KMS-11 (cell line): Measurements from ENCODE around the gene NPAS2.

Source experiments
- H2AFZ ChIP-seq: fragments of 200-600 bp; sonication (generic); 2 replicates; pipeline ENCODE4 v1.6.1; 2016; ENCODE audit warnings: antibody characterized with exemption, mixed run types, low read depth
- H3K27ac ChIP-seq: fragments of 200-600 bp; sonication (generic); 2 replicates; pipeline ENCODE4 v1.6.1; 2016; ENCODE audit warnings: mild to moderate bottlenecking, mixed run types
- H3K27me3 ChIP-seq: fragments of 200-600 bp; sonication (generic); 2 replicates; pipeline ENCODE4 v1.6.1; 2017; ENCODE audit warnings: mild to moderate bottlenecking, low read depth, mixed run types, moderate library complexity; ENCODE audit not compliant: insufficient read depth
- H3K36me3 ChIP-seq: fragments of 200-600 bp; sonication (generic); 2 replicates; pipeline ENCODE4 v1.6.1; 2017; ENCODE audit warnings: mild to moderate bottlenecking, mixed run types; ENCODE audit not compliant: insufficient read depth
- H3K4me1 ChIP-seq: fragments of 200-600 bp; sonication (generic); 2 replicates; pipeline ENCODE4 v1.6.1; 2016; ENCODE audit warnings: mild to moderate bottlenecking, low read depth, mixed run types; ENCODE audit not compliant: poor library complexity, severe bottlenecking
- H3K4me2 ChIP-seq: fragments of 200-600 bp; sonication (generic); 2 replicates; pipeline ENCODE4 v1.7.0; 2016; ENCODE audit warnings: mild to moderate bottlenecking, mixed run types
- H3K4me3 ChIP-seq: fragments of 200-600 bp; sonication (generic); IDR thresholded peaks from 2 replicates; pipeline ENCODE4 v1.6.1; 2017; ENCODE audit warnings: low read depth, low read length, mixed read lengths; ENCODE audit not compliant: insufficient read depth
- H3K79me2 ChIP-seq: fragments of 200-600 bp; sonication (generic); 2 replicates; pipeline ENCODE4 v1.6.1; 2016; ENCODE audit warnings: low read depth, mixed run types; ENCODE audit not compliant: insufficient read depth
- H3K9ac ChIP-seq: fragments of 200-600 bp; sonication (generic); 2 replicates; pipeline ENCODE4 v1.6.1; 2016; ENCODE audit warnings: mild to moderate bottlenecking, mixed run types
- H4K20me1 ChIP-seq: fragments of 200-600 bp; sonication (generic); 2 replicates; pipeline ENCODE4 v1.6.1; 2016; ENCODE audit warnings: mild to moderate bottlenecking, mixed run types; ENCODE audit not compliant: insufficient read depth
- CTCF ChIP-seq: fragments of 200-600 bp; sonication (generic); conservative IDR thresholded peaks from 2 replicates; pipeline ENCODE4 v1.6.1; 2017; ENCODE audit warnings: low read depth, mild to moderate bottlenecking, antibody characterized with exemption, low read length, moderate library complexity, mixed read lengths

NPAS2 gene

GRCh38 chr2:100857341-100857740 lies 37.4 kb downstream of the NPAS2 start:
- H4K20me1 ChIP-seq: no peaks in the 10 kb centered on the region
- H2AFZ ChIP-seq: no peak overlapping the region
- H3K4me1 ChIP-seq: no peaks in the 10 kb centered on the region
- H3K9ac ChIP-seq: no peak overlapping the region
- H3K36me3 ChIP-seq: no peaks in the 10 kb centered on the region
- no peak overlapping the region for H3K27ac ChIP-seq
- no peaks in the 10 kb centered on the region for H3K79me2 ChIP-seq
- H3K27me3 ChIP-seq: no peaks in the 10 kb centered on the region
- no peak overlapping the region for H3K4me2 ChIP-seq
- no peak for TF ChIP-seq CTCF
- H3K4me3 ChIP-seq: no peak overlapping the region

DNA sequence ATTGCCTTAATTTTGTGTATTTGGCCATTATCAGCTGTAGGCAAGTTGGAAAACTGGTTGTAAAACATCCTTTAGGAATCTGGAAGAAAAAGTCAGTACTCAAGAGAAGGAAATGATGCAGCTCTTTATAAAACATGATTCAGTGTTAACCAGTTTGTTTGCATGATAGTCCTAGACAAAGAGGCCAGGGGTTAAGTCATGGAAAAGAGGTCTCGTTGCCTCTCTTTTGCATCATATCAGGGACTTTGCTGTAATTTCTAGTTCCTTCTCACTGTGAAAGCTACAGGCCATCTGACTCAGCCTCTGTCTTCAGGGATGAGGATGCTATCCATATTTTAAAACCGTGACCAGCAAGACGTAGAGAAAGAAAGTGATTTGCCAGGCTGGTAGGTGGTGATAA lies 38.0 kb downstream of the NPAS2 start:
- Histone ChIP-seq H3K36me3 (no peaks in the 10 kb centered on the region), H3K4me2 (no peak overlapping the region), H3K9ac (no peak overlapping the region), H3K4me1 (no peaks in the 10 kb centered on the region), H3K27ac (no peak overlapping the region), H4K20me1 (no peaks in the 10 kb centered on the region), H3K79me2 (no peaks in the 10 kb centered on the region), H3K27me3 (no peaks in the 10 kb centered on the region), H3K4me3 (no peak overlapping the region), H2AFZ (no peak overlapping the region)
- TF ChIP-seq CTCF: no peak

DNA sequence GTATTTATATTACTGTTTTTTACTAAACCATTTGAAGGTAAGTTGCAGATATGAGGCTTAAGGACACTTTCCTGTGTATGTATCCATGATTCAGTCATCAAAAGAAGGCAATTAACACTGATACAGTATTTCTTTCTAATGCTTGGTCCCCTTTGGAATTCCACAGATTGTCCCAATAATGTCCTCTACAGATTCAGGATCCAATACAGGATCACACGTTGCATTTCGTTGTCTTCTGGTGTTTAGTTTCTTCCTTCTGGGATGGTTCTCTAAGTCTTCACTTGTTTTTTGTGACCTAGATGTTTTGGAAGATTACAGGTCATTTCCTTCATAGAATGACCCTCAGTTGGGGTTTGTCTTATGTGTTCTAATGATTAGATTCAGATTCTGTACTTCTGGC lies 40.0 kb downstream of the NPAS2 start:
- H3K27me3 ChIP-seq: no peaks in the 10 kb centered on the region
- H3K36me3 ChIP-seq: no peaks in the 10 kb centered on the region
- H2AFZ ChIP-seq: no peak overlapping the region
- H3K4me2 ChIP-seq: no peak overlapping the region
- no peaks in the 10 kb centered on the region for H3K79me2 ChIP-seq
- H4K20me1 ChIP-seq: no peaks in the 10 kb centered on the region
- no peaks in the 10 kb centered on the region for H3K4me1 ChIP-seq
- no peak for TF ChIP-seq CTCF
- H3K9ac ChIP-seq: no peak overlapping the region
- H3K4me3 ChIP-seq: no peak overlapping the region
- H3K27ac ChIP-seq: no peak overlapping the region

- H3K9ac ChIP-seq: no peak overlapping the region
- H3K79me2 ChIP-seq: no peaks in the 10 kb centered on the region
- no peaks in the 10 kb centered on the region for H3K4me1 ChIP-seq
- no peaks in the 10 kb centered on the region for H3K36me3 ChIP-seq
- no peak for TF ChIP-seq CTCF
- H4K20me1 ChIP-seq: no peaks in the 10 kb centered on the region
- H3K4me2 ChIP-seq: no peak overlapping the region
- H2AFZ ChIP-seq: no peak overlapping the region
- no peaks in the 10 kb centered on the region for H3K27me3 ChIP-seq
- H3K4me3 ChIP-seq: no peak overlapping the region
- no peak overlapping the region for H3K27ac ChIP-seq
These were observed 41.4 kb downstream of the NPAS2 start for GRCh38 chr2:100861340-100861739.

GRCh38 chr2:100862081-100862480 lies 42.1 kb downstream of the NPAS2 start:
- no peaks in the 10 kb centered on the region for H3K79me2 ChIP-seq

More at GRCh38 chr2:100862081-100862480, 42.1 kb downstream of the NPAS2 start:
- H3K4me3 ChIP-seq: no peak overlapping the region
- H3K4me1 ChIP-seq: no peaks in the 10 kb centered on the region
- H3K9ac ChIP-seq: no peak overlapping the region
- H2AFZ ChIP-seq: no peak overlapping the region
- H4K20me1 ChIP-seq: no peaks in the 10 kb centered on the region
- H3K27me3 ChIP-seq: no peaks in the 10 kb centered on the region
- H3K27ac ChIP-seq: no peak overlapping the region
- no peaks in the 10 kb centered on the region for H3K36me3 ChIP-seq
- no peak overlapping the region for H3K4me2 ChIP-seq
- TF ChIP-seq CTCF: no peak
